HEK293 (cell line): Measurements from ENCODE around the gene KIF26B.

ENCODE experiments used
- CTCF ChIA-PET: fragments of 350-600 bp; formaldehyde crosslinking; extraction: SDS; loops from one replicate; lab custom pipeline; 2021; ENCODE audit warnings: antibody characterized with exemption; lab: Yijun Ruan, JAX
- POLR2A ChIA-PET: fragments of 300-600 bp; formaldehyde crosslinking; extraction: SDS; loops from one replicate; lab custom pipeline; 2020; ENCODE audit warnings: antibody characterized with exemption, inconsistent platforms; lab: Yijun Ruan, JAX
- H3K27ac ChIP-seq: fragments of 200-500 bp; sonication (Bioruptor generic); 2 replicates; pipeline ENCODE4 v1.5.1; 2014; ENCODE audit warnings: low read depth, low read length, control low read depth, inconsistent platforms; ENCODE audit errors: extremely low read depth
- H3K36me3 ChIP-seq, 2 experiments: fragments of 200-500 bp in 1 of 2; sonication (Bioruptor generic) in 1 of 2; 1 replicate in 1 of 2; 2 replicates in 1 of 2; pipeline ENCODE4 v1.5.1; 2014 to 2017; ENCODE audit warnings: inconsistent platforms in 2 of 2, low read length in 2 of 2; ENCODE audit not compliant: control insufficient read depth in 2 of 2, insufficient read depth in 1 of 2
- H3K4me1 ChIP-seq: fragments of 200-500 bp; sonication (Bioruptor generic); 2 replicates; pipeline ENCODE4 v1.5.1; 2014; ENCODE audit warnings: mild to moderate bottlenecking, low read length, inconsistent platforms; ENCODE audit not compliant: control insufficient read depth, insufficient read depth
- H3K4me3 ChIP-seq: 2 replicates; pipeline ENCODE4 v1.5.1; 2011; ENCODE audit warnings: low read depth, mild to moderate bottlenecking, control low read depth, low read length, moderate library complexity
- H3K9me3 ChIP-seq: fragments of 200-500 bp; sonication (Bioruptor generic); 2 replicates; pipeline ENCODE4 v1.5.1; 2014; ENCODE audit warnings: low read depth, low read length, inconsistent platforms; ENCODE audit not compliant: control insufficient read depth, insufficient read depth
- GFI1B ChIP-seq: fragments of 450-650 bp; formaldehyde crosslinking; IDR thresholded peaks from 2 replicates; pipeline ENCODE4 v1.5.1; 2016; ENCODE audit warnings: missing biosample characterization, missing genetic modification characterization
- GLIS2 ChIP-seq: fragments of 450-650 bp; formaldehyde crosslinking; IDR thresholded peaks from 2 replicates; pipeline ENCODE4 v1.5.1; 2016; ENCODE audit warnings: missing biosample characterization, missing genetic modification characterization
- HOXA7 ChIP-seq: sonication (generic); formaldehyde crosslinking; IDR thresholded peaks from 2 replicates; pipeline ENCODE4 v1.8.1; 2022; ENCODE audit warnings: missing genetic modification reagents, borderline replicate concordance
- HOXD13 ChIP-seq: sonication (generic); formaldehyde crosslinking; IDR thresholded peaks from 2 replicates; pipeline ENCODE4 v1.8.0; 2022; ENCODE audit warnings: missing genetic modification reagents, borderline replicate concordance
- KLF10 ChIP-seq: fragments of 450-650 bp; IDR thresholded peaks from 2 replicates; pipeline ENCODE4 v1.5.1; 2018; ENCODE audit warnings: missing biosample characterization, mild to moderate bottlenecking, missing genetic modification characterization
- MEIS1 ChIP-seq: sonication (generic); formaldehyde crosslinking; IDR thresholded peaks from 2 replicates; pipeline ENCODE4 v1.8.1; 2022; ENCODE audit warnings: missing genetic modification reagents, mild to moderate bottlenecking, borderline replicate concordance
- SCRT2 ChIP-seq: fragments of 450-650 bp; formaldehyde crosslinking; IDR thresholded peaks from 2 replicates; pipeline ENCODE4 v1.5.1; 2016; ENCODE audit warnings: missing biosample characterization, missing genetic modification characterization
- SP7 ChIP-seq: fragments of 450-650 bp; formaldehyde crosslinking; IDR thresholded peaks from 2 replicates; pipeline ENCODE4 v1.5.1; 2016; ENCODE audit warnings: missing biosample characterization, missing genetic modification characterization
- YY2 ChIP-seq: fragments of 450-650 bp; formaldehyde crosslinking; IDR thresholded peaks from 2 replicates; pipeline ENCODE4 v1.5.1; 2016; ENCODE audit warnings: missing biosample characterization, missing genetic modification characterization
- ZEB2 ChIP-seq: fragments of 450-650 bp; formaldehyde crosslinking; IDR thresholded peaks from 2 replicates; pipeline ENCODE4 v1.5.1; 2016; ENCODE audit warnings: missing biosample characterization, missing genetic modification characterization
- ZFP37 ChIP-seq: fragments of 450-650 bp; formaldehyde crosslinking; IDR thresholded peaks from 2 replicates; pipeline ENCODE4 v1.5.1; 2016; ENCODE audit warnings: missing biosample characterization, missing genetic modification characterization
- ZNF112 ChIP-seq: fragments of 450-650 bp; formaldehyde crosslinking; IDR thresholded peaks from 2 replicates; pipeline ENCODE4 v1.5.0; 2017; ENCODE audit warnings: missing biosample characterization, missing genetic modification characterization
- ZNF24 ChIP-seq: fragments of 450-650 bp; formaldehyde crosslinking; IDR thresholded peaks from 2 replicates; pipeline ENCODE4 v1.5.1; 2016; ENCODE audit warnings: missing biosample characterization, missing genetic modification characterization
- ZNF324 ChIP-seq: fragments of 450-650 bp; formaldehyde crosslinking; IDR thresholded peaks from 2 replicates; pipeline ENCODE4 v1.5.1; 2016; ENCODE audit warnings: missing biosample characterization, missing genetic modification characterization
- ZNF335 ChIP-seq: fragments of 450-650 bp; formaldehyde crosslinking; conservative IDR thresholded peaks from 2 replicates; pipeline ENCODE4 v1.5.1; 2016; ENCODE audit warnings: missing biosample characterization, missing genetic modification characterization
- ZNF366 ChIP-seq: fragments of 450-650 bp; formaldehyde crosslinking; conservative IDR thresholded peaks from 2 replicates; pipeline ENCODE4 v1.5.1; 2016; ENCODE audit warnings: missing biosample characterization, missing genetic modification characterization
- ZNF48 ChIP-seq: fragments of 450-650 bp; formaldehyde crosslinking; IDR thresholded peaks from 2 replicates; pipeline ENCODE4 v1.5.1; 2016; ENCODE audit warnings: missing biosample characterization, missing genetic modification characterization
- ZNF558 ChIP-seq: fragments of 450-650 bp; formaldehyde crosslinking; IDR thresholded peaks from 2 replicates; pipeline ENCODE4 v1.5.1; 2016; ENCODE audit warnings: missing biosample characterization, missing genetic modification characterization
- ZNF600 ChIP-seq: fragments of 450-650 bp; formaldehyde crosslinking; IDR thresholded peaks from 2 replicates; pipeline ENCODE4 v1.5.1; 2016; ENCODE audit warnings: missing biosample characterization, missing genetic modification characterization
- ZNF621 ChIP-seq: fragments of 450-650 bp; formaldehyde crosslinking; IDR thresholded peaks from 2 replicates; pipeline ENCODE4 v1.5.1; 2017; ENCODE audit warnings: missing biosample characterization, missing genetic modification characterization
- ZNF624 ChIP-seq: fragments of 450-650 bp; formaldehyde crosslinking; IDR thresholded peaks from 2 replicates; pipeline ENCODE4 v1.5.1; 2017; ENCODE audit warnings: missing biosample characterization, missing genetic modification characterization
- ZNF629 ChIP-seq: fragments of 450-650 bp; formaldehyde crosslinking; IDR thresholded peaks from 2 replicates; pipeline ENCODE4 v1.5.1; 2017; ENCODE audit warnings: missing biosample characterization, missing genetic modification characterization
- ZNF670 ChIP-seq: fragments of 450-650 bp; formaldehyde crosslinking; IDR thresholded peaks from 2 replicates; pipeline ENCODE4 v1.5.1; 2016; ENCODE audit warnings: missing biosample characterization, missing genetic modification characterization, low read depth
- ZNF777 ChIP-seq: fragments of 450-650 bp; formaldehyde crosslinking; IDR thresholded peaks from 2 replicates; pipeline ENCODE4 v1.5.1; 2017; ENCODE audit warnings: missing biosample characterization, missing genetic modification characterization, borderline replicate concordance
- ZNF792 ChIP-seq: fragments of 450-650 bp; formaldehyde crosslinking; IDR thresholded peaks from 2 replicates; pipeline ENCODE4 v1.5.1; 2016; ENCODE audit warnings: missing biosample characterization, missing genetic modification characterization
- ZNF843 ChIP-seq: fragments of 450-650 bp; formaldehyde crosslinking; IDR thresholded peaks from 2 replicates; pipeline ENCODE4 v1.5.1; 2016; ENCODE audit warnings: missing biosample characterization, missing genetic modification characterization
- TF ChIP-seq, protein P1 (sequence below): fragments of 450-650 bp; IDR thresholded peaks from 2 replicates; pipeline ENCODE4 v1.5.1; 2018; ENCODE audit warnings: missing biosample characterization, mild to moderate bottlenecking, missing genetic modification characterization
- TF ChIP-seq, protein P2 (sequence below): fragments of 450-650 bp; formaldehyde crosslinking; IDR thresholded peaks from 2 replicates; pipeline ENCODE4 v1.5.1; 2016; ENCODE audit warnings: missing biosample characterization, missing genetic modification characterization, low read depth
- TF ChIP-seq, protein P3 (sequence below): fragments of 450-650 bp; formaldehyde crosslinking; IDR thresholded peaks from 2 replicates; pipeline ENCODE4 v1.5.1; 2016; ENCODE audit warnings: missing biosample characterization, missing genetic modification characterization
- TF ChIP-seq, protein P4 (sequence below): fragments of 450-650 bp; formaldehyde crosslinking; IDR thresholded peaks from 2 replicates; pipeline ENCODE4 v1.5.1; 2016; ENCODE audit warnings: missing biosample characterization, missing genetic modification characterization

Gene KIF26B

DNA sequence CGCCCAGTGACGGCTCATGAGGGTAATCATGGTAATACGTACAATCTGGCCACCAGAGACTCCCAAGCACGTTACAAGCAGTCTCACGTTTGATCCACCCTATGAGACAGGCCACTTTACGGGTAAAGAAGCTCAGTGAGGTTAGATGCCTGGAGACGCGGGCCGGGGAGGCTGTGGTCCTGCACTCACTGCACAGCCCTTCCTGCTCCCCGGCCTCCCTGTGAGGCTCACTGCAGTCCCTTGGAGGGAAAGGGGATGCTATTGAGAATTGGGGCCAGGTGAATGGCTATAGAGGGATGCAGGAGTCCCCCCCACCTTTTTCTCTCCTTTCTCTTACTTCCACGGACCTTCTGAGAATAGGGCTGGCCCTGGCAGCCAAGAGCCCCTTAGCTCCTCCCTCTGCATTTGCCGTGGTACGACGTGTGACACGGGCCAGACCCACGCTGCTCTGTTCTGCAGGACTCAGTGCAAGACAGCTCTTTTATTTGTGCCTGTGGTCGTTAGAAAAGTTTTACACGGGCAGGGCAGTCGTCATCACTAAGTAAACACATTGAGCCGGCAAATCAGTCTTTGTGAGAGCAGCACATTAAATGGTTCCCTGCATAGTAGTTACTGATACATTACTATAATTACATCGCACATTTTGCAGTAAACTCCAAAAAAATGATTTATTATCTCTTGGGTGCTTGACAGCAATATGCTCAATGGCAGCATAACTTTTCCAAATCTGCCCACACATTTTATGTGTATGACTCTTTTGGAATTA lies 18.8 kb downstream of the KIF26B start (continued):
- TF ChIP-seq SP7 (peak; percentile 93), ZNF324 (tag by site-specific recombination) (no peak), ZNF600 (tag by site-specific recombination) (peak; percentile 57; the same call in 1 of the 2 replicates), ZNF792 (no peak), GLIS2 (no peak), ZFP37 (tag by site-specific recombination) (no peak), ZNF366 (tag by site-specific recombination) (0 out of 2 replicates have a peak, but pooled peaks have one; percentile 36), ZNF843 (tag by site-specific recombination) (peak; percentile 71; the same call in 1 of the 2 replicates), ZEB2 (0 out of 2 replicates have a peak, but pooled peaks have one; percentile 44), ZNF629 (peak; percentile 58), ZNF112 (no peak), HOXD13 (CRISPR knock-in tag) (no peak), ZNF624 (tag by site-specific recombination) (no peak), GFI1B (no peak)
- TF ChIP-seq, protein P1, sequence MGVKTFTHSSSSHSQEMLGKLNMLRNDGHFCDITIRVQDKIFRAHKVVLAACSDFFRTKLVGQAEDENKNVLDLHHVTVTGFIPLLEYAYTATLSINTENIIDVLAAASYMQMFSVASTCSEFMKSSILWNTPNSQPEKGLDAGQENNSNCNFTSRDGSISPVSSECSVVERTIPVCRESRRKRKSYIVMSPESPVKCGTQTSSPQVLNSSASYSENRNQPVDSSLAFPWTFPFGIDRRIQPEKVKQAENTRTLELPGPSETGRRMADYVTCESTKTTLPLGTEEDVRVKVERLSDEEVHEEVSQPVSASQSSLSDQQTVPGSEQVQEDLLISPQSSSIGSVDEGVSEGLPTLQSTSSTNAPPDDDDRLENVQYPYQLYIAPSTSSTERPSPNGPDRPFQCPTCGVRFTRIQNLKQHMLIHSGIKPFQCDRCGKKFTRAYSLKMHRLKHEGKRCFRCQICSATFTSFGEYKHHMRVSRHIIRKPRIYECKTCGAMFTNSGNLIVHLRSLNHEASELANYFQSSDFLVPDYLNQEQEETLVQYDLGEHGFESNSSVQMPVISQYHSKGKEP (tag by site-specific recombination): peak; percentile 73
- TF ChIP-seq, protein P2, sequence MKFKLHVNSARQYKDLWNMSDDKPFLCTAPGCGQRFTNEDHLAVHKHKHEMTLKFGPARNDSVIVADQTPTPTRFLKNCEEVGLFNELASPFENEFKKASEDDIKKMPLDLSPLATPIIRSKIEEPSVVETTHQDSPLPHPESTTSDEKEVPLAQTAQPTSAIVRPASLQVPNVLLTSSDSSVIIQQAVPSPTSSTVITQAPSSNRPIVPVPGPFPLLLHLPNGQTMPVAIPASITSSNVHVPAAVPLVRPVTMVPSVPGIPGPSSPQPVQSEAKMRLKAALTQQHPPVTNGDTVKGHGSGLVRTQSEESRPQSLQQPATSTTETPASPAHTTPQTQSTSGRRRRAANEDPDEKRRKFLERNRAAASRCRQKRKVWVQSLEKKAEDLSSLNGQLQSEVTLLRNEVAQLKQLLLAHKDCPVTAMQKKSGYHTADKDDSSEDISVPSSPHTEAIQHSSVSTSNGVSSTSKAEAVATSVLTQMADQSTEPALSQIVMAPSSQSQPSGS (tag by site-specific recombination): 0 out of 2 replicates have a peak, but pooled peaks have one; percentile 20

DNA sequence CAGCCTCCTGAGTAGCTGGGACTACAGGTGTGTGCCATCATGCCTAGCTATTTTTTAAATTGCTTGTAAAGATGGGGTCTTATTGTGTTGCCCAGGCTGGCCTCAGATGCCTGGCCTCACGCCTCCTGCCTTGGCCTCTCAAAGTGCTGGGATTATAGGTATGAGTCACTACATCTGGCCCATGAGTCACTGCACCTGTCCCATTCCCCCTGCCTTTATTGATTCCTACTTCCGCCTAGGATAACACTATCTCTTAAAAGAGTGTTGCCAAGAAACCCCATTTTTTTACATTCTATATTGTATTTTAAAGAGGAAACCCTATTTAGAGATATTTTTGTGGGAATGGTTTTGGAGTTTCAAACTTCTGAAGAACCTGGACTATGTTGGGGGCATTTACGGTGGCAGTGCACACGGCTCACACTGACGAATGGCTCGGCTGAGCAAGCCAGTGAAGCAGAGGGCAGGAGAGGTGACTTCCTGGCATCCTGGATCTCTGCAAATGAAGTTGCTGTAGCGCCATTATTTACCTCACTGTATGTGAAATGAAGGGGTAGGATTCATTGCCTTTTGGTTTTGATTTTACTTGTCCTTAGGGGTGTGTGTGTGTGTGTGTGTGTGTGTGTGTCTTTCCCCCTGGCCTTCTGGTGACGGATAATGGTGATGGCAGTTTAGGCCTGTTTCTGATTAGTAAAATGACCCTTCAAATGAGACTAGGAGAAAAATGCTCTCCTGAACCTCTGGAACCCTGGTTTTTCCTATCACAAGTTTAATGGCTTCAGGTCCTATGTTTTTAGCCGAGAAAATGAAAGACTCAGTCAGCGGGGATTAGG lies 22.5 kb downstream of the KIF26B start:
- TF ChIP-seq SP7 (0 out of 2 replicates have a peak, but pooled peaks have one; percentile 27), ZFP37 (tag by site-specific recombination) (no peak), ZNF670 (tag by site-specific recombination) (no peak), ZNF335 (tag by site-specific recombination) (peak; percentile 21; the same call in 1 of the 2 replicates), KLF10 (tag by site-specific recombination) (peak; percentile 45; the same call in 1 of the 2 replicates), ZNF366 (tag by site-specific recombination) (peak; percentile 30; the same call in 1 of the 2 replicates), SCRT2 (0 out of 2 replicates have a peak, but pooled peaks have one; percentile 27)
- no peaks in the 10 kb centered on the region for H3K9me3 ChIP-seq
- no peaks in the 10 kb centered on the region for H3K4me1 ChIP-seq
- H3K27ac ChIP-seq: no peak overlapping the region
- H3K36me3 ChIP-seq: no peaks in the 10 kb centered on the region
- CTCF ChIA-PET: no interaction called here
- H3K4me3 ChIP-seq: no peak overlapping the region
- POLR2A ChIA-PET: no interaction called here

DNA sequence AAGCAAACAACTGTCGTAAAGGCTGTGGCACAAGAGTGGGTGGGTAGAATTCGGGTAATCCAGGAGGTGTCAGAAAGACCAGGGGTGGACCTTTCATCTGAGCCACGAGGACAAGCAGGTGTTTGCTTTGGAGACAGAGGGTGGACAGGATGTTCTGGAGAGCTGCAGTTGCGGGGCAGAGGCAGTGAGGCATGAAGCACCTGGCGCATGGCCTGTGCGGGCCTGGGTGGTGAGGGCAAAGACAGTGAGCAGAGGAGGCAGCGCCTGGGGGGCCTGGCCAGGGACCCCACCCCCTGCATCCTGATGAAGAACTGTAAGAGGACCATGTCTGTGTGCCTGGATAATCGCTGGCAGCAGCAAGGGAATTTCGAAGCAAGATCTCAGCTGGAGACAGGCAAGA lies 24.9 kb downstream of the KIF26B start:
- H3K27ac ChIP-seq: no peak overlapping the region
- CTCF ChIA-PET: no interaction called here
- no peak overlapping the region for H3K4me3 ChIP-seq
- H3K4me1 ChIP-seq: no peaks in the 10 kb centered on the region
- no peaks in the 10 kb centered on the region for H3K36me3 ChIP-seq
- no peaks in the 10 kb centered on the region for H3K9me3 ChIP-seq
- POLR2A ChIA-PET: no interaction called here
- TF ChIP-seq, protein P3, sequence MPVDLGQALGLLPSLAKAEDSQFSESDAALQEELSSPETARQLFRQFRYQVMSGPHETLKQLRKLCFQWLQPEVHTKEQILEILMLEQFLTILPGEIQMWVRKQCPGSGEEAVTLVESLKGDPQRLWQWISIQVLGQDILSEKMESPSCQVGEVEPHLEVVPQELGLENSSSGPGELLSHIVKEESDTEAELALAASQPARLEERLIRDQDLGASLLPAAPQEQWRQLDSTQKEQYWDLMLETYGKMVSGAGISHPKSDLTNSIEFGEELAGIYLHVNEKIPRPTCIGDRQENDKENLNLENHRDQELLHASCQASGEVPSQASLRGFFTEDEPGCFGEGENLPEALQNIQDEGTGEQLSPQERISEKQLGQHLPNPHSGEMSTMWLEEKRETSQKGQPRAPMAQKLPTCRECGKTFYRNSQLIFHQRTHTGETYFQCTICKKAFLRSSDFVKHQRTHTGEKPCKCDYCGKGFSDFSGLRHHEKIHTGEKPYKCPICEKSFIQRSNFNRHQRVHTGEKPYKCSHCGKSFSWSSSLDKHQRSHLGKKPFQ (tag by site-specific recombination): no peak
- TF ChIP-seq ZNF777 (tag by site-specific recombination): no peak
- no peak for TF ChIP-seq ZNF24 (tag by site-specific recombination)
- no peak for TF ChIP-seq HOXA7
- no peak for TF ChIP-seq ZNF48 (tag by site-specific recombination)
- no peak for TF ChIP-seq ZFP37 (tag by site-specific recombination)
- TF ChIP-seq ZNF558 (tag by site-specific recombination): no peak
- TF ChIP-seq ZNF621 (tag by site-specific recombination): no peak
- no peak for TF ChIP-seq MEIS1 (CRISPR knock-in tag)
- TF ChIP-seq YY2: no peak
- TF ChIP-seq, protein P4, sequence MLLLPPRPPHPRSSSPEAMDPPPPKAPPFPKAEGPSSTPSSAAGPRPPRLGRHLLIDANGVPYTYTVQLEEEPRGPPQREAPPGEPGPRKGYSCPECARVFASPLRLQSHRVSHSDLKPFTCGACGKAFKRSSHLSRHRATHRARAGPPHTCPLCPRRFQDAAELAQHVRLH (tag by site-specific recombination): no peak
